ENCODE results near the gene FAM170B.

- no peak for TF ChIP-seq SRSF3 (IDR thresholded peaks at IDR 0.05; ENCODE audit: insufficient read depth, low read length)
- no peak for TF ChIP-seq TFAM (CRISPR knock-in tag; conservative IDR thresholded peaks at IDR 0.05)
- TF ChIP-seq KLF10 (CRISPR knock-in tag; IDR thresholded peaks at IDR 0.05): no peak
- TF ChIP-seq MITF (IDR thresholded peaks at IDR 0.05): no peak
- TF ChIP-seq PKNOX1 (IDR thresholded peaks at IDR 0.05): no peak
- no peak for TF ChIP-seq CBX3 (IDR thresholded peaks at IDR 0.05; ENCODE audit: borderline replicate concordance in 1 of 2, low read length in 2 of 2)
- TF ChIP-seq MYC (IDR thresholded peaks at IDR 0.05; ENCODE audit: low read depth, low read length): no peak
- no peak for TF ChIP-seq MYC (CRISPR knock-in tag; IDR thresholded peaks at IDR 0.05; ENCODE audit: borderline replicate concordance, low read depth)
These were observed 29.0 kb upstream of the FAM170B start for GRCh38 chr10:49162761-49163310.

Data from K562 (cell line).